ENCODE results near the gene IGLL5.

The IGLL5 gene

DNA sequence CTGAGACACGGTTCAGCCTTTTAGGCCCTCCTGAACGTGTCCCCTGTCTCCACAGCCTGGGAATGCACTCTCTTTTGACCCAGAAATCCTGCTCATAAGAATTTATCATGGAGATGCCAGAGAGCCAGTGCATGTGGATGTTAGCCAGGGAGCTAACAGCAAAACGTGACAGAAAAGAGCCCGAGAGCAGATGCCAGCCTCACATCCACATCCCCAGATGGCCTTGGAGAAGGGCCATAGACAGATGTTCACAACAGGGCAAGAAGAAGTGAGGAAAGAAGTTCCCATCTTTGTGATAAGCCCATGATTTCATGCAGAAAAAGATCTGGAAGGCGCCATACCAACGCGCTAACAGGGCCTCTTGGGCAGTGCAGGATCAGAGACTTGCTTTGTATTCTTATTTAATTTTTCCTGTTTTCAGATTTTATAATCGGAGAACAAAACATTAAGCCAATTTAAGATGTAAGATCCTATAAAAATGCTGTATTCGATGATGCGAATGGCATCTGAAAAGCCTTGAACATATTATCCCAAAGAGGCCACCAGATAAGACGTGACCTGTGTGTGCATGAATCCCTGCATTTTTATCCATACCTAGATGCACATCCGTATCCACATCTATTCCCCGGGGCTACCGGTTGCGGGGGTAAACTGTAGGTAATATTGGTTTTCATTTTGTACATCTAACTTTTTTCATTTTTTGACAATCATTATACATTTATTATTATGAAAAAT lies 48.7 kb downstream of the IGLL5 start:
- peak overlapping the region; percentile 80 for H3K9ac ChIP-seq (ENCODE audit: low read length)

DNA sequence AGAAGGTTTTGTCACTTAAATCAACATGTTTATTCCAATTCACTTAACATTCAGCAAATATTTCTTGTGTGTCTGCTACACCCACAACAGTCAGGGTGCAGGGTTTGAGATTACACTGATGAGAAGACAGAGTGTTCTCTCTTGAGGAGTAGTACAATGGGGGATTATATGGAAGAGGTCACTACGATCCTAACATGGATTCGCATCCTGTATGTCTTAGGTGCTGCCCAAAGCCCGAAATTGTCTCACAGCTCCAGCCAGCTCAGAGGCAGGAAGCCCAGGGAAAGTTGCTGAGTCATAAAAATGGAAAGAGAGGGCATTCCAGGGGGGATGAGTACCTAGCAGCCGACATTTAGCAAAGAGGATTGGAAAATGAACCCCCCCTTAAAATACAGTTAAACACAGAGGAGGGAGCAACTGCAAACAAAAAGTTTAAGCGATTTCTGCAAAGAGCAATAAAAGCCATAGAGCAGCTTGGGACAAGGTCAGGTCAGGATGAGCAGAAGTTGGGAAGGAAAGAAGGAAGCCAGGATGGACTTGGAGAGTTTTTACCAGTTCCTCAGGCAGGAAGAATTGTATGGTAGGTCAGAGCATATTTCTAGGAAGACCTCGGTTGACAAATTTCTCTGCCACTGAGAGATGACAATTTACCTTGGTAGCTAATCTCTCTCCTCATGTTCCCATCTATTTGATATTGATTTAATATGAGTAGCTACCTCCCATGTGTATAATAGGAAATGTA lies 49.5 kb downstream of the IGLL5 start:
- TF ChIP-seq EZH2phosphoT487 (IDR thresholded peaks at IDR 0.05; ENCODE audit: low read length) (no peak), CTCF (IDR thresholded peaks at IDR 0.05; ENCODE audit: low read length) (no peak), EZH2 (optimal IDR thresholded peaks at IDR 0.05; ENCODE audit: low read depth, low read length) (no peak)
- H3F3A ChIP-seq (ENCODE audit: insufficient read depth, low read length): peaks cover 24% of the 10 kb centered on the region
- H3K4me2 ChIP-seq (ENCODE audit: low read depth, low read length): no peak overlapping the region
- H3K27ac ChIP-seq (ENCODE audit: low read length): peak overlapping the region; percentile 99
- H3K27me3 ChIP-seq (replicated peaks; ENCODE audit: insufficient read depth, low read length): no peaks in the 10 kb centered on the region
- no peaks in the 10 kb centered on the region for H3K36me3 ChIP-seq (replicated peaks; ENCODE audit: insufficient read depth, low read length)
- H3K79me2 ChIP-seq (ENCODE audit: low read length): peaks cover 92% of the 10 kb centered on the region
- no peaks in the 10 kb centered on the region for H3K9me2 ChIP-seq (replicated peaks; ENCODE audit: insufficient read depth, low read length)
- H2AFZ ChIP-seq (ENCODE audit: low read length): no peak overlapping the region
- no peak overlapping the region for H3K4me3 ChIP-seq (ENCODE audit: low read length)
- no peaks in the 10 kb centered on the region for H3K9me3 ChIP-seq (replicated peaks; ENCODE audit: insufficient read depth, low read length)
- H3K4me1 ChIP-seq (ENCODE audit: low read length): peaks cover 95% of the 10 kb centered on the region
- H4K20me1 ChIP-seq (ENCODE audit: insufficient read depth, low read length): no peaks in the 10 kb centered on the region
- DNase-seq: no peak
- H3K9ac ChIP-seq (ENCODE audit: low read length): 0 out of 2 replicates have a peak overlapping the region, but pooled peaks have one; percentile 5

More for the DNA sequence above, 48.7 kb downstream of the IGLL5 start:
- Histone ChIP-seq H3K9me3 (replicated peaks; ENCODE audit: insufficient read depth, low read length) (no peaks in the 10 kb centered on the region), H3K9me2 (replicated peaks; ENCODE audit: insufficient read depth, low read length) (no peaks in the 10 kb centered on the region), H3K27me3 (replicated peaks; ENCODE audit: insufficient read depth, low read length) (no peaks in the 10 kb centered on the region), H3K4me1 (ENCODE audit: low read length) (peaks cover 94% of the 10 kb centered on the region), H3K27ac (ENCODE audit: low read length) (peak overlapping the region; percentile 99), H3K4me2 (ENCODE audit: low read depth, low read length) (peak overlapping the region; percentile 44; the same call in 1 of the 2 replicates), H3K4me3 (ENCODE audit: low read length) (no peak overlapping the region), H3F3A (ENCODE audit: insufficient read depth, low read length) (peaks cover 22% of the 10 kb centered on the region), H3K79me2 (ENCODE audit: low read length) (peaks cover 88% of the 10 kb centered on the region), H2AFZ (ENCODE audit: low read length) (no peak overlapping the region), H3K36me3 (replicated peaks; ENCODE audit: insufficient read depth, low read length) (no peaks in the 10 kb centered on the region), H4K20me1 (ENCODE audit: insufficient read depth, low read length) (no peaks in the 10 kb centered on the region)
- DNase-seq: no peak
- TF ChIP-seq CTCF (IDR thresholded peaks at IDR 0.05; ENCODE audit: low read length): no peak
- no peak for TF ChIP-seq EZH2 (optimal IDR thresholded peaks at IDR 0.05; ENCODE audit: low read depth, low read length)
- no peak for TF ChIP-seq EZH2phosphoT487 (IDR thresholded peaks at IDR 0.05; ENCODE audit: low read length)

- Histone ChIP-seq H3K9ac (ENCODE audit: low read length) (no peak overlapping the region), H3K9me2 (replicated peaks; ENCODE audit: insufficient read depth, low read length) (no peaks in the 10 kb centered on the region), H4K20me1 (ENCODE audit: insufficient read depth, low read length) (no peaks in the 10 kb centered on the region), H3K27ac (ENCODE audit: low read length) (peak overlapping the region; percentile 38; the same call in 1 of the 2 replicates), H3K4me2 (ENCODE audit: low read depth, low read length) (no peak overlapping the region), H3K36me3 (replicated peaks; ENCODE audit: insufficient read depth, low read length) (no peaks in the 10 kb centered on the region), H3K9me3 (replicated peaks; ENCODE audit: insufficient read depth, low read length) (no peaks in the 10 kb centered on the region), H3K27me3 (replicated peaks; ENCODE audit: insufficient read depth, low read length) (no peaks in the 10 kb centered on the region), H3K4me1 (ENCODE audit: low read length) (peaks cover 95% of the 10 kb centered on the region), H3K4me3 (ENCODE audit: low read length) (no peak overlapping the region), H3F3A (ENCODE audit: insufficient read depth, low read length) (peaks cover 23% of the 10 kb centered on the region), H3K79me2 (ENCODE audit: low read length) (peaks cover 92% of the 10 kb centered on the region), H2AFZ (ENCODE audit: low read length) (no peak overlapping the region)
- no peak for TF ChIP-seq EZH2phosphoT487 (IDR thresholded peaks at IDR 0.05; ENCODE audit: low read length)
- TF ChIP-seq CTCF (IDR thresholded peaks at IDR 0.05; ENCODE audit: low read length): no peak
- TF ChIP-seq EZH2 (optimal IDR thresholded peaks at IDR 0.05; ENCODE audit: low read depth, low read length): no peak
- DNase-seq: no peak
Measured at GRCh38 chr22:22937894-22938480, 50.4 kb downstream of the IGLL5 start.
